ENCODE results near the gene LST1. TPM values are rescaled to one million over a fixed set of nuclear protein-coding genes. Genes with fewer than 3 reads are reported as not detected.

LST1 gene
- total and polyA plus RNA-seq, 2 donors (not counting 1 experiment from before 2014, with no cell fraction given), result 7.4 to 30.5 TPM

GRCh38 chr6:31619805-31620585, 33.9 kb downstream of the LST1 start:
- peaks cover 19% of the 10 kb centered on the region for H3K79me2 ChIP-seq (ENCODE audit: control insufficient read depth, insufficient read depth, low read length)
- ATAC-seq (ENCODE audit: low read depth) (peak; percentile 84), DNase-seq (peak; percentile 99)
- H3K9me3 ChIP-seq (ENCODE audit: control extremely low read depth in 1 of 3, control insufficient read depth in 2 of 3, insufficient read depth in 1 of 3, low read length in 2 of 3), result peaks cover 0 to 6% (median 0%) of the 10 kb centered on the region in 3 donors
- ChIA-PET CTCF (interaction anchor here (0.8 to 2.3 kb wide), 3 partner anchors 22 to 69 kb away, joined by 5 to 9 read pairs (median 5); partner anchors contain the start of gene NCR3), POLR2A (interaction anchor here (0.6 to 1.7 kb wide), 9 partner anchors 32 to 215 kb away, joined by 3 to 7 read pairs (median 5); partner anchors contain the start of genes ATP6V1G2, BAG6, C6orf47 and DDX39B)
- peak overlapping the region; percentile 8 to 90 (median 84) for H3K4me3 ChIP-seq (ENCODE audit: control extremely low read depth in 1 of 5, extremely low read depth in 1 of 5, insufficient read depth in 1 of 5, low read depth in 2 of 5, low read length in 4 of 5)
- peaks cover 6% of the 10 kb centered on the region for H4K20me1 ChIP-seq (ENCODE audit: control insufficient read depth, insufficient read depth, low read length, poor library complexity, severe bottlenecking)
- intact Hi-C loops (cut with micrococcal nuclease), result loop anchor here (1.0 to 5.0 kb wide), 9 partner anchors 22 to 337 kb away; partner anchors contain the start of genes BAG6, EHMT2, LSM2 and NELFE
- TF ChIP-seq, protein P1, sequence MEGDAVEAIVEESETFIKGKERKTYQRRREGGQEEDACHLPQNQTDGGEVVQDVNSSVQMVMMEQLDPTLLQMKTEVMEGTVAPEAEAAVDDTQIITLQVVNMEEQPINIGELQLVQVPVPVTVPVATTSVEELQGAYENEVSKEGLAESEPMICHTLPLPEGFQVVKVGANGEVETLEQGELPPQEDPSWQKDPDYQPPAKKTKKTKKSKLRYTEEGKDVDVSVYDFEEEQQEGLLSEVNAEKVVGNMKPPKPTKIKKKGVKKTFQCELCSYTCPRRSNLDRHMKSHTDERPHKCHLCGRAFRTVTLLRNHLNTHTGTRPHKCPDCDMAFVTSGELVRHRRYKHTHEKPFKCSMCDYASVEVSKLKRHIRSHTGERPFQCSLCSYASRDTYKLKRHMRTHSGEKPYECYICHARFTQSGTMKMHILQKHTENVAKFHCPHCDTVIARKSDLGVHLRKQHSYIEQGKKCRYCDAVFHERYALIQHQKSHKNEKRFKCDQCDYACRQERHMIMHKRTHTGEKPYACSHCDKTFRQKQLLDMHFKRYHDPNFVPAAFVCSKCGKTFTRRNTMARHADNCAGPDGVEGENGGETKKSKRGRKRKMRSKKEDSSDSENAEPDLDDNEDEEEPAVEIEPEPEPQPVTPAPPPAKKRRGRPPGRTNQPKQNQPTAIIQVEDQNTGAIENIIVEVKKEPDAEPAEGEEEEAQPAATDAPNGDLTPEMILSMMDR (IDR thresholded peaks at IDR 0.05), result no peak
- no peak for TF ChIP-seq EZH2 (IDR thresholded peaks at IDR 0.05; ENCODE audit: borderline replicate concordance, insufficient read depth, low read depth, low read length, poor library complexity, severe bottlenecking)
- peak overlapping the region; percentile 97 to 99 for H3K27ac ChIP-seq (ENCODE audit: low read length in 2 of 2)
- Mint-ChIP-seq H3K27me3 (no peaks in the 10 kb centered on the region), H3K4me1 (peaks cover 45% of the 10 kb centered on the region), H3K27ac (peak overlapping the region; percentile 95), H3K9me3 (ENCODE audit: insufficient read depth) (no peaks in the 10 kb centered on the region), H3K4me3 (peak overlapping the region; percentile 86)
- WGBS (ENCODE audit: insufficient coverage), result 0% methylated on average over 44 of the region's 50 CpGs
- H3K27me3 ChIP-seq (replicated peaks in 1 of 4; ENCODE audit: control extremely low read depth in 1 of 4, control insufficient read depth in 3 of 4, insufficient read depth in 4 of 4, low read length in 3 of 4), result no peaks in the 10 kb centered on the region
- H2AFZ ChIP-seq (ENCODE audit: insufficient read depth, low read depth, low read length, poor library complexity, severe bottlenecking), result peak overlapping the region; percentile 76
- peak overlapping the region; percentile 90 for H3K4me2 ChIP-seq (replicated peaks; ENCODE audit: low read depth, low read length, poor library complexity, severe bottlenecking)
- H3K9ac ChIP-seq (ENCODE audit: low read length), result peak overlapping the region; percentile 90
- peaks cover 4 to 26% of the 10 kb centered on the region in 2 experiments for H3K36me3 ChIP-seq (replicated peaks in 1 of 2; ENCODE audit: control extremely low read depth in 1 of 2, control insufficient read depth in 1 of 2, extremely low read depth in 1 of 2, insufficient read depth in 2 of 2, low read length in 1 of 2)
- H3K4me1 ChIP-seq (ENCODE audit: control insufficient read depth in 2 of 2, insufficient read depth in 2 of 2, low read length in 2 of 2), result peaks cover 26 to 35% of the 10 kb centered on the region in 2 donors

Data from B cell (primary cell).